Epithelial cell of esophagus (primary cell): ENCODE measurements around the gene MAP2.
A peak's percentile ranks its signal among the peaks of the same experiment; 100 is the strongest.

Source experiments
- DNase-seq: peaks from one replicate; pipeline ENCODE4 v3.0.0; 2010; ENCODE audit warnings: low read depth
- H3K4me3 ChIP-seq: 2 replicates; pipeline ENCODE4 v1.5.1; 2011; ENCODE audit warnings: mild to moderate bottlenecking, low read length, control low read depth
- TF ChIP-seq, protein P1 (sequence below): IDR thresholded peaks from 2 replicates; pipeline ENCODE4 v1.5.1; 2011; ENCODE audit warnings: low read depth, mild to moderate bottlenecking, low read length, control low read depth, inconsistent platforms; ENCODE audit not compliant: insufficient read depth; ENCODE audit errors: missing control alignments

Gene MAP2

GRCh38 chr2:209511637-209512036 lies 87.8 kb downstream of the MAP2 start:
- peak; percentile 59 for DNase-seq
- TF ChIP-seq, protein P1, sequence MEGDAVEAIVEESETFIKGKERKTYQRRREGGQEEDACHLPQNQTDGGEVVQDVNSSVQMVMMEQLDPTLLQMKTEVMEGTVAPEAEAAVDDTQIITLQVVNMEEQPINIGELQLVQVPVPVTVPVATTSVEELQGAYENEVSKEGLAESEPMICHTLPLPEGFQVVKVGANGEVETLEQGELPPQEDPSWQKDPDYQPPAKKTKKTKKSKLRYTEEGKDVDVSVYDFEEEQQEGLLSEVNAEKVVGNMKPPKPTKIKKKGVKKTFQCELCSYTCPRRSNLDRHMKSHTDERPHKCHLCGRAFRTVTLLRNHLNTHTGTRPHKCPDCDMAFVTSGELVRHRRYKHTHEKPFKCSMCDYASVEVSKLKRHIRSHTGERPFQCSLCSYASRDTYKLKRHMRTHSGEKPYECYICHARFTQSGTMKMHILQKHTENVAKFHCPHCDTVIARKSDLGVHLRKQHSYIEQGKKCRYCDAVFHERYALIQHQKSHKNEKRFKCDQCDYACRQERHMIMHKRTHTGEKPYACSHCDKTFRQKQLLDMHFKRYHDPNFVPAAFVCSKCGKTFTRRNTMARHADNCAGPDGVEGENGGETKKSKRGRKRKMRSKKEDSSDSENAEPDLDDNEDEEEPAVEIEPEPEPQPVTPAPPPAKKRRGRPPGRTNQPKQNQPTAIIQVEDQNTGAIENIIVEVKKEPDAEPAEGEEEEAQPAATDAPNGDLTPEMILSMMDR, result no peak
- H3K4me3 ChIP-seq, result no peak overlapping the region

DNA sequence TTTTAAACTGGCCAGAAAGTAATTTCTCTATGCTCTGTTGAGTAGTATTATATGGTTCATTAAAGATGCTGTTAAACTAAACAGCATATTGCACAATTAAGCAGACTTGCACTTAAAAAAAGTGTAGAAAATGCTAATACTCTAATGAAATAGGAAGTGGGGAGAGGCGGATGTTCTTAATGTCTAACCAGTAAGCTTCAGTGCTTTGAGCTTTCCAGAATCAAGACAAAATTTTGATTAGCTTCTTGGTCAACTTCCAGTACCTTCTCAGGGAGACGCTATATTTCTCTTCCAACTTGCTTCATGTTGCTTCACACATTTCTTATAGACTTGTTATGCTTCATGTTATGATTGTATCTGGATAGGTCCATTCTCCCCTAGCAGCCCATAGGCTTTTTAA lies 89.1 kb downstream of the MAP2 start:
- no peak for DNase-seq
- TF ChIP-seq, protein P1, result no peak
- no peak overlapping the region for H3K4me3 ChIP-seq

DNA sequence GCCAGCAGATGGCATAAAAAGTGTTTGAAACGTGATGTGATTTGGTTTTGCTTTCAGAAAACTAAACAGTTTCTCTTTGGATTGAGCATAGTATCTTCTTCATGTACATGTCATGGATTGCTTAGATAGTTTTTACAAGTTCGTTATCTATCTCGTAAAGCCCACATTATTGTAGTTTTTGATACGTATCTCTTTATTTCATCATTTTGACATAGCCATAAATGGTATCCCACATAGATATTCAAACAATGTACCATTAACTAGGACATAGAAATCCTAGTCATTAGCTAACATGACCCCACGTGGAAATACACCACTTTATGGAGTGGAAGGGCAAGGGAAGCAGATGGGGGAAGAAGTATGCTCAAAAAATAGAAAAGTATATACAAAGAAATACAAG lies 93.6 kb downstream of the MAP2 start:
- no peak overlapping the region for H3K4me3 ChIP-seq
- DNase-seq, result no peak
- TF ChIP-seq, protein P1, result no peak

DNA sequence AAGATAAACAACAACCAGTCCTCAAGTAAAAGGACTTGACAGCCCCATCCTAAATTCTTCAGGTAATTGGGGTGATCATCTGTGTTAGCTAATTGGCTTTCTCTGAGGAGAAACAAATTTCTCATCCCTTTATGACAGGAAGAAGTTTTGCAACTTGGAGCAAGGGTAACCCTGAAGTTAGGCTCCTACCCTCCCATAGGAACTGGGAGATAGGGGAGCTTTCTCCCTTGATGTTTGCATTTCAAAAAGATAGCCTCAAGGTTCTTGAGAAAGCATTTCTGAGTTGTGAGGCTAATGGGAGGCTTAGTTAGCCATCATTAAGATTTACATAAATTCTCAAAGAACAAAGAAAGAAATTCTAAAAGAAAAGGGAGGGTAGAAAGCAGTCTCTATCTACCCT lies 95.4 kb downstream of the MAP2 start:
- H3K4me3 ChIP-seq, result no peak overlapping the region
- no peak for DNase-seq
- TF ChIP-seq, protein P1, result no peak

GRCh38 chr2:209519906-209520305 lies 96.1 kb downstream of the MAP2 start:
- H3K4me3 ChIP-seq, result no peak overlapping the region
- TF ChIP-seq, protein P1, result no peak
- DNase-seq, result no peak

DNA sequence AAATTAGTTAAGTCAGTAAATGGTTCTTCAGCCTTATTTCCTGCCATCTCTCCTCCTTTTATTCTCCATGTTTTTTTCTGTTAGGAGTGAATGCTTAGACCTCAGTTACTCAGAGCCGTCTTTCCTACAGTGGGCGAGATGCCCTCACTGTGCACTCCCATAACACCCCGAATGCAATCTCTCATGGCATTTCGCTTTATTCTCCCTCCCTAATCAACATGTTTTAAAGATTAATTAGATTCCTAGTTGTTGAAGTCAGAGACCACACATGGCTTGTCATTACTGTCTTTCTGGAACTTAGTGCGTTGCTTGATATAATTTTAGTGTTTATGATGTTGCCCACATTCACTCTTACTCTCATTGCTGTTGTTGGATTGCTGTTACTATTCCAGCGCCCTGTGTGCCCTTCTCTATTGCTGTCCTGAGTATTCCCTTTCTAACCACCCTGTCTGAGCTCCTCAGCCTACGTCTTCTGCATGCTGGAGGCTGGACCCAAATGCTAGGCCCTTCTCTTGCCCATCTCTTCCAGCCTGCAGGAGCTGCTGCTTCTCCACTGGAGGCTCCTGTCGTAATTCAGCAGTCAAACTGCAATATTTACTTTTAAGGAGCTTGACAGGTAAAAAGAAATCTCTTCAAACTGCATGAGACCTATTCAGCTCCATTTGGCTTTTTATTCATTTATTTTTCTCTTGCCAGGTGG lies 99.3 kb downstream of the MAP2 start:
- H3K4me3 ChIP-seq, result no peak overlapping the region
- TF ChIP-seq, protein P1, result no peak
- DNase-seq, result no peak

- no peak for DNase-seq
- no peak overlapping the region for H3K4me3 ChIP-seq
These were observed 100.0 kb downstream of the MAP2 start for GRCh38 chr2:209523867-209524266.

More at GRCh38 chr2:209523867-209524266, 100.0 kb downstream of the MAP2 start:
- TF ChIP-seq, protein P1, result no peak
